GM21529 (cell line): ENCODE measurements around the gene TDRD10.

Experiments used
- ATAC-seq: cut with Tn5 transposase; IDR thresholded peaks from one replicate; pipeline ENCODE4 v1.9.1; 2021; ENCODE audit not compliant: unreplicated experiment

TDRD10 gene

GRCh38 chr1:154502066-154502743, at the start of gene TDRD10, which contains the start of gene SHE:
Gene TDRD10, plus strand, starts transcription at chr1:154502219. Its CDS starts 4,685 bp downstream, at chr1:154506904.
Gene SHE, minus strand, starts transcription at chr1:154502412. Its CDS starts 386 bp downstream, at chr1:154502026.
- ATAC-seq = no peak

GRCh38 chr1:154453161-154453560, 48.9 kb upstream of the TDRD10 start:
- no peak for ATAC-seq

- ATAC-seq = no peak
Measured at GRCh38 chr1:154453574-154454352, 48.3 kb upstream of the TDRD10 start.

- no peak for ATAC-seq
Measured at GRCh38 chr1:154454386-154455120, 47.5 kb upstream of the TDRD10 start.

GRCh38 chr1:154456631-154457030, 45.4 kb upstream of the TDRD10 start:
- no peak for ATAC-seq

- no peak for ATAC-seq
Measured at GRCh38 chr1:154459080-154459479, 42.9 kb upstream of the TDRD10 start.

- ATAC-seq = no peak
Measured at GRCh38 chr1:154460695-154461260, 41.2 kb upstream of the TDRD10 start.

GRCh38 chr1:154463512-154463990, 38.5 kb upstream of the TDRD10 start:
- ATAC-seq = no peak

GRCh38 chr1:154465621-154466195, 36.3 kb upstream of the TDRD10 start:
- ATAC-seq = no peak

GRCh38 chr1:154466206-154466605, 35.8 kb upstream of the TDRD10 start:
- no peak for ATAC-seq

- ATAC-seq = no peak
Measured at GRCh38 chr1:154466921-154467417, 35.0 kb upstream of the TDRD10 start.

- no peak for ATAC-seq
Measured at GRCh38 chr1:154467434-154468102, 34.5 kb upstream of the TDRD10 start.

GRCh38 chr1:154468535-154469250, 33.3 kb upstream of the TDRD10 start:
- no peak for ATAC-seq

- no peak for ATAC-seq
Measured at GRCh38 chr1:154469844-154470560, 32.0 kb upstream of the TDRD10 start.

- no peak for ATAC-seq
Measured at GRCh38 chr1:154471304-154471703, 30.7 kb upstream of the TDRD10 start.

- ATAC-seq = no peak
Measured at GRCh38 chr1:154474802-154475201, 27.2 kb upstream of the TDRD10 start.

GRCh38 chr1:154476791-154477190, 25.2 kb upstream of the TDRD10 start:
- ATAC-seq = no peak

GRCh38 chr1:154478013-154478412, 24.0 kb upstream of the TDRD10 start:
- no peak for ATAC-seq

- no peak for ATAC-seq
Measured at GRCh38 chr1:154478639-154479038, 23.4 kb upstream of the TDRD10 start.
